Right lobe of liver (tissue), 4 donors: Measurements from ENCODE around the gene ZNF3.

ENCODE experiments used
- CTCF ChIP-seq, 4 donors: fragments of 200-600 bp in 3 of 4; fragments of 450-650 bp in 1 of 4; IDR thresholded peaks; one replicate each; pipeline versions ENCODE4 v1.5.1 to v1.8.0; 2016 to 2022; ENCODE audit warnings: antibody characterized with exemption in 4 of 4, mild to moderate bottlenecking in 2 of 4
- POLR2A ChIP-seq: fragments of 450-650 bp; IDR thresholded peaks from one replicate; pipeline ENCODE4 v1.6.1; 2017; ENCODE audit warnings: antibody characterized with exemption, mild to moderate bottlenecking
- donor health status: DM: no; HTN: no; CAD: no.
- donor health status: DM: no; HTN: no; CAD: no.
- donor health status: DM: no; HTN: yes; CAD: no.

GRCh38 chr7:100124301-100125230 is 43.0 kb upstream of the ZNF3 start:
- TF ChIP-seq CTCF (IDR thresholded peaks at IDR 0.05) (no peak), POLR2A (no peak)
